ENCODE measurements around the gene ANP32E. TPM values are rescaled to one million over a fixed set of nuclear protein-coding genes. Genes with fewer than 3 reads are reported as not detected.
"Not testable (repeated sequence)": the region's sequence is repeated elsewhere in the genome, so short reads cannot be mapped to it uniquely, and the experiment has no call there.

The ANP32E gene
- total and polyA plus RNA-seq, 2 experiments from 2014 or later = 20.0 to 26.1 TPM

DNA sequence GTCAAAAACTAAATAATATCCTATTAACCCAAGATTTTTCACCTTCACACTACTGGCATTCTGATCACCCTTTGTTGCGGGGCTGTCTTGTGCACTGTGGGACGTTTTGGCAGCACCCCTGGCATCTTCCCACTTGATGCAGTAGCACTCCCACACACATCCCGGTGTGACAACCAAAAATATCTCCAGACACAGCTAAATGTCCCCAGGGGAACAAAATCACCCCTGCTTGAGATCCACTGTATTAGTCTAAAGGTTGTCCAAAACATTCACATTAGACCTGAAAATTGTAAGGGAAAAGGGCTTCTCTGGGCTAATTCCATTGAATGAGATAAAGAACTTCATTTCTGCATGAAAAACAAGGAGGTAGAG lies 48.4 kb downstream of the ANP32E start:
- no peaks in the 10 kb centered on the region for H3K27me3 ChIP-seq
- no peaks in the 10 kb centered on the region for H3K9me3 ChIP-seq (ENCODE audit: low read depth)
- H3K4me3 ChIP-seq = no peak overlapping the region
- no peaks in the 10 kb centered on the region for H3K9me2 ChIP-seq (replicated peaks; ENCODE audit: insufficient read depth)
- H3K4me2 ChIP-seq = no peak overlapping the region
- H3K4me1 ChIP-seq (ENCODE audit: insufficient read depth) = no peaks in the 10 kb centered on the region
- H3K36me3 ChIP-seq (replicated peaks; ENCODE audit: insufficient read depth, low read depth) = no peaks in the 10 kb centered on the region
- TF ChIP-seq, protein P1, sequence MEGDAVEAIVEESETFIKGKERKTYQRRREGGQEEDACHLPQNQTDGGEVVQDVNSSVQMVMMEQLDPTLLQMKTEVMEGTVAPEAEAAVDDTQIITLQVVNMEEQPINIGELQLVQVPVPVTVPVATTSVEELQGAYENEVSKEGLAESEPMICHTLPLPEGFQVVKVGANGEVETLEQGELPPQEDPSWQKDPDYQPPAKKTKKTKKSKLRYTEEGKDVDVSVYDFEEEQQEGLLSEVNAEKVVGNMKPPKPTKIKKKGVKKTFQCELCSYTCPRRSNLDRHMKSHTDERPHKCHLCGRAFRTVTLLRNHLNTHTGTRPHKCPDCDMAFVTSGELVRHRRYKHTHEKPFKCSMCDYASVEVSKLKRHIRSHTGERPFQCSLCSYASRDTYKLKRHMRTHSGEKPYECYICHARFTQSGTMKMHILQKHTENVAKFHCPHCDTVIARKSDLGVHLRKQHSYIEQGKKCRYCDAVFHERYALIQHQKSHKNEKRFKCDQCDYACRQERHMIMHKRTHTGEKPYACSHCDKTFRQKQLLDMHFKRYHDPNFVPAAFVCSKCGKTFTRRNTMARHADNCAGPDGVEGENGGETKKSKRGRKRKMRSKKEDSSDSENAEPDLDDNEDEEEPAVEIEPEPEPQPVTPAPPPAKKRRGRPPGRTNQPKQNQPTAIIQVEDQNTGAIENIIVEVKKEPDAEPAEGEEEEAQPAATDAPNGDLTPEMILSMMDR (IDR thresholded peaks at IDR 0.05; ENCODE audit: poor library complexity) = no peak
- TF ChIP-seq EZH2 (IDR thresholded peaks at IDR 0.05; ENCODE audit: borderline replicate concordance) (no peak), EZH2phosphoT487 (IDR thresholded peaks at IDR 0.05; ENCODE audit: low read depth, severe bottlenecking, unreplicated experiment) (no peak)
- WGBS (ENCODE audit: low lambda C conversion rate, missing lambda C conversion rate) = 39% methylated on average over 3 of the region's 3 CpGs
- H2AFZ ChIP-seq = no peak overlapping the region
- H3K27ac ChIP-seq = no peak overlapping the region
- no peaks in the 10 kb centered on the region for H3K79me2 ChIP-seq
- no peak for DNase-seq (ENCODE audit: low spot score)
- no peaks in the 10 kb centered on the region for H4K20me1 ChIP-seq (ENCODE audit: insufficient read depth, poor library complexity, severe bottlenecking)

DNA sequence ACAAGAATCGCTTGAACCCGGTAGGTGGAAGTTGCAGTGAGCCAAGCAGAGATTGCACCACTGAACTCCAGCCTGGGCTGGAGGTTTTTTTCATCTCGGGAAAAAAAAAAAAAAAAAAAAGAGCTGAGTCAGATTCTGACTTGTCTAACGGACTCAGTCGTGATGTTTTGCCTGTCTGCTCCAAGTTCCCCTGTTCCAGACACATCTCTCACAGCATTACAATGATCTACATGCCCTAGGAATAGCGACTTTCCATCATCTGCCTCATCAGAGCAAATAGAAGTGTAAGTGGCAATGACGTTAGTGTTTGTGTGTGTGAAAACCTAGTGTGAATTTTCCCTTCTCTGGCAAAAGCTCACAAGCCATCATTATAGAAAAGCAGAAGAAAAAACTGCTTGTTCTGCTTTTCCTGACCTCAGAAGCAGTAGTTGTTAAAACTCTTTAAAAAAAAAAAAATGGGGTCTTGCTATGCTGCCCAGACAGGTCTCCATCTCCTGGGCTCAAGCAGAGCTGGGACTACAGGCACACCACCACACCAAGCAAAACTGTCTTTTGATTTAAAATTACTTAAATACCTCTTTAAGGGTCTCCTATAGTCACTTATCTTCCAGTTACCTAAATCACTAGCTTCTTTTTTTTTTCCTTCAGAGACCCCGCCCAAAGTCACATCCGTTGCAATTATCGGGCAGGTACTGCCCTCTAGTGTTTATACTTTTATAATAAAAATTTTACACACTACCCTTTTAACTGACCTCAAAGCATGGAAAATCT lies 48.9 kb downstream of the ANP32E start:
- Histone ChIP-seq H3K4me3 (no peak overlapping the region), H3K9me2 (replicated peaks; ENCODE audit: insufficient read depth) (no peaks in the 10 kb centered on the region), H3K4me1 (ENCODE audit: insufficient read depth) (no peaks in the 10 kb centered on the region), H4K20me1 (ENCODE audit: insufficient read depth, poor library complexity, severe bottlenecking) (no peaks in the 10 kb centered on the region), H3K4me2 (peak overlapping the region; percentile 11), H3K9me3 (ENCODE audit: low read depth) (no peaks in the 10 kb centered on the region), H3K27ac (no peak overlapping the region), H2AFZ (no peak overlapping the region), H3K27me3 (no peaks in the 10 kb centered on the region), H3K36me3 (replicated peaks; ENCODE audit: insufficient read depth, low read depth) (no peaks in the 10 kb centered on the region), H3K79me2 (no peaks in the 10 kb centered on the region)
- WGBS (ENCODE audit: low lambda C conversion rate, missing lambda C conversion rate) = 44% methylated on average over 10 of the region's 10 CpGs
- DNase-seq (ENCODE audit: low spot score) = peak; percentile 66
- TF ChIP-seq EZH2phosphoT487 (IDR thresholded peaks at IDR 0.05; ENCODE audit: low read depth, severe bottlenecking, unreplicated experiment) (no peak), EZH2 (IDR thresholded peaks at IDR 0.05; ENCODE audit: borderline replicate concordance) (no peak)
- TF ChIP-seq, protein P1 (IDR thresholded peaks at IDR 0.05; ENCODE audit: poor library complexity) = peak; percentile 67

DNA sequence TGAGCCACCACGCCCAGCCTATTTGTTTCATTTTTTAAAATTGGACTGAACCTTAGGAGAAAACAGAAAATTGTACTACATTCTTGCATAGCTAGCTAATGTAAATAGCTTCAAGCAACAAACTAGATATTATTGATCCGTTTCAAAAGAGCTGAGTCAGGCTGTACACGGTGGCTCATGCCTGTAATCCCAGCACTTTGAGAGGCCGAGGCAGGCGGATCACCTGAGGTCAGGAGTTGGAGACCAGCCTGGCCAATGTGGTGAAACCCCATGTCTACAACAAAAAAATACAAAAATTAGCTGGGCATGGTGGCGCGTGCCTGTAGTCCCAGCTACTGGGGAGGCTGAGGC lies 49.5 kb downstream of the ANP32E start:
- H3K9me3 ChIP-seq (ENCODE audit: low read depth); H3K36me3 ChIP-seq (replicated peaks; ENCODE audit: insufficient read depth, low read depth); H4K20me1 ChIP-seq (ENCODE audit: insufficient read depth, poor library complexity, severe bottlenecking); H3K9me2 ChIP-seq (replicated peaks; ENCODE audit: insufficient read depth); H3K27ac ChIP-seq; H3K4me3 ChIP-seq; H3K79me2 ChIP-seq; H3K27me3 ChIP-seq; DNase-seq (ENCODE audit: low spot score); H2AFZ ChIP-seq; H3K4me1 ChIP-seq (ENCODE audit: insufficient read depth); H3K4me2 ChIP-seq: not testable (repeated sequence)
- WGBS (ENCODE audit: low lambda C conversion rate, missing lambda C conversion rate) = 85% methylated on average over 7 of the region's 7 CpGs

DNA sequence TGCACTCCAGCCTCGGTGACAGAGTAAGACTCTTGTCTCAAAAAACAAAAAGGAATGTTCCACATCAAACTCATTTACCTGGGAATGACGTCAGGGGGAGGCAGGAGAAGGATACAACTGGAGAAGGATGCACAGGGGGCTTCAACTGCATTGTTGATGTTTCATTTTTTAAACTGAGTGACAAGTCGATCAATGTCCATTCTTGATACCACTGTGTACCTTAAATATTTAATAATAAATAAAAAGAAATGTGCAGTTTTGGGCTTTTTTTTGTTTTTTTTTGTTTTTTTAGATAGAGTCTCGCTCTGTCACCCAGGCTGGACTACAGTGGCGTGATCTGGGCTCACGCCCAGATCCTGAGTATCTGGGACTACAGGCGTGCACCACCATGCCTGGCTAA lies 50.4 kb downstream of the ANP32E start:
- Histone ChIP-seq H2AFZ (no peak overlapping the region), H3K27me3 (no peaks in the 10 kb centered on the region), H3K9me3 (ENCODE audit: low read depth) (no peaks in the 10 kb centered on the region), H3K4me3 (no peak overlapping the region), H3K4me2 (no peak overlapping the region), H3K4me1 (ENCODE audit: insufficient read depth) (no peaks in the 10 kb centered on the region), H3K9me2 (replicated peaks; ENCODE audit: insufficient read depth) (no peaks in the 10 kb centered on the region), H3K79me2 (no peaks in the 10 kb centered on the region), H3K36me3 (replicated peaks; ENCODE audit: insufficient read depth, low read depth) (no peaks in the 10 kb centered on the region), H3K27ac (no peak overlapping the region), H4K20me1 (ENCODE audit: insufficient read depth, poor library complexity, severe bottlenecking) (no peaks in the 10 kb centered on the region)
- DNase-seq (ENCODE audit: low spot score) = no peak
- TF ChIP-seq, protein P1 (IDR thresholded peaks at IDR 0.05; ENCODE audit: poor library complexity) = no peak
- TF ChIP-seq EZH2phosphoT487 (IDR thresholded peaks at IDR 0.05; ENCODE audit: low read depth, severe bottlenecking, unreplicated experiment) (no peak), EZH2 (IDR thresholded peaks at IDR 0.05; ENCODE audit: borderline replicate concordance) (no peak)
- WGBS (ENCODE audit: low lambda C conversion rate, missing lambda C conversion rate) = 90% methylated on average over 7 of the region's 7 CpGs

Data from hepatocyte (in vitro differentiated cells).